B cell (primary cell): Measurements from ENCODE around the gene CDK6. TPM values are rescaled to one million over a fixed set of nuclear protein-coding genes. Genes with fewer than 3 reads are reported as not detected.

Experiments
- ATAC-seq: fragments of 200-7000 bp; cut with Tn5 transposase; one replicate; pipeline ENCODE4 v1.10.0; 2021; ENCODE audit warnings: low read depth, mild to moderate bottlenecking, moderate number of reproducible peaks, moderate library complexity
- CTCF ChIA-PET: fragments of 350-600 bp; sonication (Branson Sonifier 250); formaldehyde crosslinking; loops from one replicate; lab custom pipeline; 2021; ENCODE audit warnings: antibody characterized with exemption, inconsistent platforms; lab: Charles Lee
- POLR2A ChIA-PET: fragments of 350-600 bp; sonication (Branson Sonifier 250); formaldehyde crosslinking; loops from one replicate; lab custom pipeline; 2021; ENCODE audit warnings: antibody characterized with exemption; lab: Charles Lee
- DNase-seq: peaks from one replicate; pipeline ENCODE4 v3.0.0; 2013
- H2AFZ ChIP-seq: 2 replicates; pipeline ENCODE4 v1.6.1; 2012; ENCODE audit warnings: mild to moderate bottlenecking, low read depth, low read length; ENCODE audit not compliant: insufficient read depth, poor library complexity, severe bottlenecking
- H3K27ac ChIP-seq, 2 donors: 1 replicate in 1 of 2; 2 replicates in 1 of 2; pipeline ENCODE4 v1.5.1; 2012 to 2013; ENCODE audit warnings: low read length in 2 of 2, mild to moderate bottlenecking in 2 of 2, moderate library complexity in 1 of 2
- H3K27me3 ChIP-seq, 4 experiments: fragments of 200-600 bp in 1 of 4; sonication (generic) in 1 of 4; replicated peaks in 1 of 4; 1 replicate in 2 of 4; 2 replicates in 2 of 4; pipeline versions ENCODE4 v1.6.1 to v1.7.0; 2013 to 2016; ENCODE audit warnings: low read length in 3 of 4, mild to moderate bottlenecking in 2 of 4, mixed read lengths in 1 of 4, moderate library complexity in 1 of 4; ENCODE audit not compliant: insufficient read depth in 4 of 4, control insufficient read depth in 3 of 4; ENCODE audit errors: control extremely low read depth in 1 of 4
- H3K36me3 ChIP-seq, 2 experiments: replicated peaks in 1 of 2; 1 replicate in 1 of 2; 2 replicates in 1 of 2; pipeline versions ENCODE4 v1.6.1 to v1.7.1; 2013; ENCODE audit warnings: low read length in 1 of 2; ENCODE audit not compliant: insufficient read depth in 2 of 2, control insufficient read depth in 1 of 2; ENCODE audit errors: control extremely low read depth in 1 of 2, extremely low read depth in 1 of 2
- H3K4me1 ChIP-seq, 2 donors: fragments of 200-600 bp in 1 of 2; sonication (generic) in 1 of 2; 1 replicate in 1 of 2; 2 replicates in 1 of 2; pipeline versions ENCODE4 v1.5.1 to v1.6.1; 2013 to 2017; ENCODE audit warnings: low read length in 2 of 2; ENCODE audit not compliant: control insufficient read depth in 2 of 2, insufficient read depth in 2 of 2
- H3K4me2 ChIP-seq: replicated peaks from 2 replicates; pipeline ENCODE3; 2012; ENCODE audit warnings: mild to moderate bottlenecking, low read depth, low read length; ENCODE audit not compliant: poor library complexity, severe bottlenecking
- H3K4me3 ChIP-seq, 5 experiments: fragments of 200-600 bp in 1 of 5; sonication (generic) in 1 of 5; 1 replicate in 3 of 5; 2 replicates in 2 of 5; pipeline versions ENCODE4 v1.5.1 to v1.7.0; 2011 to 2016; ENCODE audit warnings: low read length in 4 of 5, mild to moderate bottlenecking in 4 of 5, low read depth in 2 of 5, control low read depth in 1 of 5, moderate library complexity in 1 of 5; ENCODE audit not compliant: insufficient read depth in 1 of 5; ENCODE audit errors: control extremely low read depth in 1 of 5, extremely low read depth in 1 of 5
- H3K79me2 ChIP-seq: fragments of 200-600 bp; sonication (generic); one replicate; pipeline ENCODE4 v1.6.0; 2016; ENCODE audit warnings: low read length; ENCODE audit not compliant: control insufficient read depth, insufficient read depth
- H3K9ac ChIP-seq: fragments of 200-600 bp; sonication (generic); 2 replicates; pipeline ENCODE4 v1.6.1; 2017; ENCODE audit warnings: mild to moderate bottlenecking, low read length, moderate library complexity
- H3K9me3 ChIP-seq, 3 donors: one replicate each; pipeline versions ENCODE4 v1.6.1 to v1.7.1; 2013; ENCODE audit warnings: low read length in 2 of 3; ENCODE audit not compliant: control insufficient read depth in 2 of 3, insufficient read depth in 1 of 3; ENCODE audit errors: control extremely low read depth in 1 of 3
- H4K20me1 ChIP-seq: 2 replicates; pipeline ENCODE4 v1.6.0; 2012; ENCODE audit warnings: mild to moderate bottlenecking, low read length; ENCODE audit not compliant: insufficient read depth, control insufficient read depth, poor library complexity, severe bottlenecking
- H3K27ac Mint-ChIP-seq: one replicate; pipeline ENCODE4 v1.8.0; 2021; ENCODE audit warnings: mixed read lengths
- H3K27me3 Mint-ChIP-seq: one replicate; pipeline ENCODE4 v1.8.0; 2021; ENCODE audit warnings: mixed read lengths
- H3K4me1 Mint-ChIP-seq: one replicate; pipeline ENCODE4 v1.8.0; 2021; ENCODE audit warnings: mixed read lengths
- H3K4me3 Mint-ChIP-seq: one replicate; pipeline ENCODE4 v1.8.0; 2021; ENCODE audit warnings: mixed read lengths
- H3K9me3 Mint-ChIP-seq: one replicate; pipeline ENCODE4 v1.8.0; 2022; ENCODE audit warnings: mixed read lengths; ENCODE audit not compliant: insufficient read depth
- CTCF ChIP-seq: fragments of 200-600 bp; IDR thresholded peaks from one replicate; pipeline ENCODE4 v1.8.0; 2022; ENCODE audit warnings: antibody characterized with exemption, mild to moderate bottlenecking
- EZH2 ChIP-seq: IDR thresholded peaks from 2 replicates; pipeline ENCODE4 v1.6.1; 2012; ENCODE audit warnings: borderline replicate concordance, low read depth, mild to moderate bottlenecking, moderate library complexity, low read length; ENCODE audit not compliant: insufficient read depth, poor library complexity, severe bottlenecking
- WGBS: methylation state at CpG from one replicate; pipeline ENCODE4 v1.1.5; 2013; ENCODE audit warnings: missing lambda C conversion rate; ENCODE audit not compliant: insufficient coverage; 5-methylcytosine and 5-hydroxymethylcytosine counted together
- intact Hi-C: fragments of 100-400 bp; cut with micrococcal nuclease; formaldehyde crosslinking; loops from one replicate; pipeline ENCODE4 v1.10.0; 2022
- polyA plus RNA-seq: library from polyadenylated mRNA; depleted of rRNA; stranded (reverse); fragments of >200 nt; gene quantifications from 2 replicates; pipeline ENCODE4 v1.2.3, GENCODE V29; 2012
- total RNA-seq, 2 donors: library from RNA; stranded (reverse); fragments of 120-200 nt in 1 of 2; gene quantifications; 1 replicate in 1 of 2; 2 replicates in 1 of 2; pipeline versions ENCODE4 v1.2.3 to v1.2.4, GENCODE V29; 2013 to 2022

Gene CDK6
- total and polyA plus RNA-seq, 2 donors (not counting 1 experiment from before 2014, with no cell fraction given), result 3.0 to 14.6 TPM

- no peak overlapping the region for H3K4me3 Mint-ChIP-seq
- no peak for DNase-seq
- peaks cover 2% of the 10 kb centered on the region for H3K9me3 Mint-ChIP-seq
- peaks cover 17% of the 10 kb centered on the region for H3K4me1 Mint-ChIP-seq
- H3K4me3 ChIP-seq, result no peak overlapping the region
- no peaks in the 10 kb centered on the region for H4K20me1 ChIP-seq
- POLR2A ChIA-PET, result no interaction called here
- H3K4me2 ChIP-seq, result no peak overlapping the region
- H3K79me2 ChIP-seq, result no peaks in the 10 kb centered on the region
- no peak overlapping the region for H2AFZ ChIP-seq
- no peaks in the 10 kb centered on the region for H3K9me3 ChIP-seq
- no peak overlapping the region for H3K9ac ChIP-seq
- 100% methylated on average over 1 of the region's 3 CpGs for WGBS
- intact Hi-C loops, result no loop called here
- CTCF ChIA-PET, result interaction anchor here (1.0 to 1.4 kb wide), 2 partner anchors 8 to 118 kb away, joined by 3 read pairs; no protein-coding TSS in a partner anchor
- H3K27me3 Mint-ChIP-seq, result no peaks in the 10 kb centered on the region
- TF ChIP-seq CTCF (no peak), EZH2 (no peak)
- ATAC-seq, result no peak
- peaks cover 13 to 16% of the 10 kb centered on the region in 2 donors for H3K4me1 ChIP-seq
- no peak overlapping the region for H3K27ac Mint-ChIP-seq
- H3K27ac ChIP-seq, result no peak overlapping the region
- H3K27me3 ChIP-seq, result no peaks in the 10 kb centered on the region
- peaks cover 0 to 2% of the 10 kb centered on the region in 2 experiments for H3K36me3 ChIP-seq
Measured at GRCh38 chr7:92714280-92714679, 122.1 kb downstream of the CDK6 start.

- ChIA-PET POLR2A (no interaction called here), CTCF (no interaction called here)
- no peak overlapping the region for H3K27ac ChIP-seq
- no peak for DNase-seq
- H3K9ac ChIP-seq, result no peak overlapping the region
- no peaks in the 10 kb centered on the region for H4K20me1 ChIP-seq
- Mint-ChIP-seq H3K27ac (no peak overlapping the region), H3K4me1 (no peaks in the 10 kb centered on the region), H3K9me3 (no peaks in the 10 kb centered on the region), H3K4me3 (no peak overlapping the region), H3K27me3 (no peaks in the 10 kb centered on the region)
- H3K36me3 ChIP-seq, result no peaks in the 10 kb centered on the region
- no peak for ATAC-seq
- no peak overlapping the region for H2AFZ ChIP-seq
- TF ChIP-seq EZH2 (no peak), CTCF (no peak)
- WGBS, result no CpG with 5 or more reads among the region's 4 CpGs
- H3K9me3 ChIP-seq, result no peaks in the 10 kb centered on the region
- intact Hi-C loops, result no loop called here
- H3K27me3 ChIP-seq, result no peaks in the 10 kb centered on the region
- no peak overlapping the region for H3K4me2 ChIP-seq
- H3K79me2 ChIP-seq, result no peaks in the 10 kb centered on the region
- H3K4me3 ChIP-seq, result no peak overlapping the region
- H3K4me1 ChIP-seq, result no peaks in the 10 kb centered on the region
Measured at GRCh38 chr7:92709912-92710311, 126.5 kb downstream of the CDK6 start.
